Measurements from ENCODE around the gene SDR39U1. TPM values are rescaled to one million over a fixed set of nuclear protein-coding genes. Genes with fewer than 3 reads are reported as not detected.

SDR39U1 gene
- total RNA-seq, 6 experiments from 2014 or later: 24.9 to 32.8 (median 28.3) TPM

DNA sequence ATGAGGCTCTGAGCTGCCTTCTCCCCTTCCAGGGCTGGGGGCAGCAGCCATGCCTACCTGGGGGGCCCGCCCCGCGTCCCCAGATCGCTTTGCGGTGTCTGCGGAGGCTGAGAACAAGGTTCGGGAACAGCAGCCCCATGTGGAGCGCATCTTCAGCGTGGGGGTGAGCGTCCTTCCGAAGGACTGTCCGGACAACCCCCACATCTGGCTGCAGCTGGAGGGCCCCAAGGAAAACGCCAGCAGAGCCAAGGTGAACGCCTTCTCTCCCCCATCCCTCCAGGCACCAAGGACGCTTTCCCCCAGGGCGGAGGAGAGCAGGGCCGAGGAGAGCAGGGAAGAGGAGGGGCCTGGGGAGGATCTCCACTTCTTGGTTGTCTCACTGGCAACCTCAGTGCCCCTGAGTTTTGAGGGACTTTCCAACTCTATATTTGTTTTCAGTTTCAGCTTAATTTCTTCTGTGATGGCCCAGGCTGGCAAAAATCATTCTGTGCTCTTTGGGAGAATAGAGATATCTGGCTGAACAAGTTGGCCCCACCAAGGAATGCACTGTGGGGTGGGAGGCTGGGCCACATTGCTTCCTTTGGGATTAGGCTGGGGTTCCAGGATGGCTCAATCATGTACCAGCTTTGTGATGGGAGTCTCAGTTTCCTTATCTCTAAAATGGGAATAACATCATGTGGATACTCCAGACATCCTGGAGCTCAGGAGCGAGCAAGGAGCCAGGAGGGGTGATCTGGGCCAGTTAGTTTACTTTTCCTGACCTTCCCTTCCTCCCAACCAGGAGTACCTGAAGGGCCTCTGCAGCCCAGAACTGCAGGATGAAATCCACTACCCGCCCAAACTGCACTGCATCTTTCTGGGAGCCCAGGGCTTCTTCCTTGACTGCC is 11.7 kb downstream of the SDR39U1 start:
- ATAC-seq: peak in 1 of 4 donors; percentile 11
- peaks cover 0 to 44% (median 17%) of the 10 kb centered on the region in 4 donors for H3K4me1 ChIP-seq

DNA sequence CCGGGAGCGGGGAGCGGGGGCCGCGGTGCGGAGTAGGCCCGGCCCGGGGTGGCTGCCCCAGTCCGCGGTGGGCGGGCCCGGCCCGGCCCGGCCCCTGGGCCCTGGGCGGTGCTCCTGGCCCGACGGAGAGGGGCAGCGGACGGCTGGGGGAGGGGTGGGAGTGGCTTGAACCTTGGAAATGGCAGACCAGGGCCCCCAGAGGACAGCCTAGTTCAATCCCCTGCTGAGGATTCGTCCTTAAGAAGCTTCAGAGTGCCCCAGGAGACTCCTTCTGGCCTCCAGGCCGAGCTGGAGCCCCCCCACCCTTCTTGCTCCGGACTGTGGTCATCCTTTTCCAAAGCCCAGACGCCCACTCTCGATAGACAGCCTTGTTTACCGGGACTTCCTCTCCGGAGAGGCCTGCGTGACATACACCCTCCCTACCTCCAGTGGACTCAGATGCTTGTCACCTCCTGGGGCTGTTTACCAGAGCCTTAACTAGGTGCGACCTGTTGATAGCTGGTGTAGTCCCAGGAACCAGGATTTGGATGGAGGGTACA is 12.4 kb downstream of the SDR39U1 start:
- H3K4me3 ChIP-seq: peak overlapping the region; percentile 61 to 84 (median 82)
- peaks cover 0 to 25% (median 8%) of the 10 kb centered on the region in 4 donors for H3K36me3 ChIP-seq
- H3K4me1 ChIP-seq: peaks cover 0 to 51% (median 21%) of the 10 kb centered on the region in 4 donors
- H3K9me3 ChIP-seq: no peaks in the 10 kb centered on the region
- H3K27ac ChIP-seq: peak overlapping the region; percentile 95 to 99 (median 97)
- TF ChIP-seq POLR2A (IDR thresholded peaks at IDR 0.05) (no peak), CTCF (IDR thresholded peaks at IDR 0.05) (no peak)
- ATAC-seq: peak; percentile 69 to 77 (median 72)
- intact Hi-C loops (cut with DNase I): loop anchor here (5.0 kb wide), 2 partner anchors 63 to 98 kb away; partner anchors contain the start of gene NFATC4 (in 2 of the 2)
- no peaks in the 10 kb centered on the region for H3K27me3 ChIP-seq
- DNase-seq: peak; percentile 83 to 84 (median 84)
- WGBS (ENCODE audit: insufficient coverage, low coverage, low lambda C conversion rate, missing lambda C conversion rate): 0% methylated on average over 1 of the region's 28 CpGs

More for the DNA sequence above, 11.7 kb downstream of the SDR39U1 start:
- TF ChIP-seq CTCF (IDR thresholded peaks at IDR 0.05): no peak
- no peak for TF ChIP-seq POLR2A (IDR thresholded peaks at IDR 0.05)
- intact Hi-C loops (cut with DNase I): loop anchor here (5.0 kb wide), 2 partner anchors 64 to 99 kb away; partner anchors contain the start of gene NFATC4 (in 2 of the 2)
- peak overlapping the region; percentile 95 to 99 (median 97) for H3K27ac ChIP-seq
- peak overlapping the region; percentile 61 to 84 (median 82) for H3K4me3 ChIP-seq
- DNase-seq: peak in 1 of 3 donors; percentile 37
- H3K9me3 ChIP-seq: no peaks in the 10 kb centered on the region
- H3K36me3 ChIP-seq: peaks cover 0 to 27% (median 9%) of the 10 kb centered on the region in 4 donors
- 43% methylated on average over 1 of the region's 19 CpGs for WGBS (ENCODE audit: insufficient coverage, low coverage, low lambda C conversion rate, missing lambda C conversion rate)
- no peaks in the 10 kb centered on the region for H3K27me3 ChIP-seq

GRCh38 chr14:24429395-24430142 is 13.0 kb downstream of the SDR39U1 start, which contains the start of the genes CBLN3 and KHNYN:
Gene CBLN3, minus strand, starts transcription at chr14:24429668. Its CDS starts 614 bp downstream, at chr14:24429054.
Gene KHNYN, plus strand, starts transcription at chr14:24429954. Its CDS starts 777 bp downstream, at chr14:24430731.
- H3K4me3 ChIP-seq: peak within 1 kb of the TSS; percentile 61 to 84 (median 82)
- WGBS (ENCODE audit: insufficient coverage, low coverage, low lambda C conversion rate, missing lambda C conversion rate): 16% methylated on average over 31 of the region's 57 CpGs
- H3K9me3 ChIP-seq: no peaks in the 10 kb centered on the region
- DNase-seq: peak; percentile 92 to 93 (median 93)
- no peaks in the 10 kb centered on the region for H3K27me3 ChIP-seq
- H3K36me3 ChIP-seq: peaks cover 0 to 25% (median 8%) of the 10 kb centered on the region in 4 donors
- peak within 1 kb of the TSS; percentile 95 to 99 (median 97) for H3K27ac ChIP-seq
- TF ChIP-seq CTCF (IDR thresholded peaks at IDR 0.05) (no peak), POLR2A (IDR thresholded peaks at IDR 0.05) (peak; percentile 95)
- intact Hi-C loops (cut with DNase I): loop anchor here (5.0 kb wide), 2 partner anchors 62 to 97 kb away; partner anchors contain the start of gene NFATC4 (in 2 of the 2)
- peak; percentile 75 to 81 (median 77) for ATAC-seq
- peaks cover 0 to 57% (median 24%) of the 10 kb centered on the region in 4 donors for H3K4me1 ChIP-seq

All from right lobe of liver (tissue), 6 donors.